ENCODE data around the gene OSBP. TPM values are rescaled to one million over a fixed set of nuclear protein-coding genes. Genes with fewer than 3 reads are reported as not detected.

Gene OSBP
- total and polyA plus RNA-seq, 9 of the 15 experiments (the other 6 are each of a cell fraction or from before 2014, with no cell fraction given): 11.7 to 49.0 (median 28.7) TPM

- WGBS (ENCODE audit: insufficient coverage, low coverage, missing lambda C conversion rate): 52% methylated on average over 2 of the region's 2 CpGs
- H3K4me1 ChIP-seq (replicated peaks in 1 of 2; ENCODE audit: control insufficient read depth in 2 of 2, insufficient read depth in 2 of 2, low read length in 2 of 2): peaks cover 0 to 3% of the 10 kb centered on the region in 2 experiments; a peak in 2 of 5 replicates
- H3K9me1 ChIP-seq (ENCODE audit: control insufficient read depth, insufficient read depth, low read length): no peaks in the 10 kb centered on the region
- DNase-seq (ENCODE audit: extremely low read depth in 1 of 4, low spot score in 3 of 4) (no peak), FAIRE-seq (no peak), ATAC-seq (no peak)
- H4K20me1 ChIP-seq (replicated peaks; ENCODE audit: control insufficient read depth, insufficient read depth, low read length): no peaks in the 10 kb centered on the region
- no peak overlapping the region for H3K4me2 ChIP-seq (ENCODE audit: insufficient read depth, low read length)
- CTCF ChIA-PET (ENCODE audit: low intra/inter-chr PET ratio): interaction anchor here (0.6 kb wide), 1 partner anchor 148 kb away, joined by 6 read pairs; no protein-coding TSS in a partner anchor
- H3K9me3 ChIP-seq (replicated peaks; ENCODE audit: control insufficient read depth, insufficient read depth, low read depth, low read length): no peaks in the 10 kb centered on the region
- no peak overlapping the region; the same call in 2 of the 3 replicates for H3K27ac ChIP-seq (ENCODE audit: extremely low read depth, low read depth, low read length)
- no peaks in the 10 kb centered on the region for H3K27me3 ChIP-seq (ENCODE audit: control insufficient read depth in 2 of 2, insufficient read depth in 2 of 2, low read length in 2 of 2)
- intact Hi-C loops (cut with micrococcal nuclease) (no loop called here), in situ Hi-C loops (cut with MboI) (no loop called here)
- no peaks in the 10 kb centered on the region for H3K36me3 ChIP-seq (ENCODE audit: control insufficient read depth, insufficient read depth, low read length)
- no peak overlapping the region for H3K9ac ChIP-seq (ENCODE audit: insufficient read depth in 1 of 2, low read depth in 2 of 2, low read length in 2 of 2)
- POLR2A ChIA-PET: interaction anchor here (0.6 to 1.1 kb wide), 2 partner anchors 8 to 14 kb away, joined by 3 read pairs; no protein-coding TSS in a partner anchor
- BruUV-seq (replicated peaks): no TSS peak
- H2AFZ ChIP-seq (ENCODE audit: low read depth, low read length): no peak overlapping the region
- TF ChIP-seq NFIC (IDR thresholded peaks at IDR 0.05): no peak
- TF ChIP-seq KDM1A (IDR thresholded peaks at IDR 0.05): 0 out of 4 replicates have a peak, but pooled peaks of 1 of the 2 experiments have one; percentile 25
- TF ChIP-seq OTX1 (CRISPR knock-in tag; IDR thresholded peaks at IDR 0.05): no peak
- no peak for TF ChIP-seq ELF4 (CRISPR knock-in tag; IDR thresholded peaks at IDR 0.05)
- no peak for TF ChIP-seq MYC (IDR thresholded peaks at IDR 0.05; ENCODE audit: low read depth, low read length)
- TF ChIP-seq MYC (CRISPR knock-in tag; IDR thresholded peaks at IDR 0.05; ENCODE audit: borderline replicate concordance, low read depth): no peak
- H3K4me3 ChIP-seq: no peak overlapping the region
- no peaks in the 10 kb centered on the region for H3K79me2 ChIP-seq (ENCODE audit: control insufficient read depth, insufficient read depth, low read length)
Observed at GRCh38 chr11:59532620-59533019, 83.0 kb downstream of the OSBP start.

GRCh38 chr11:59528711-59529110, 86.9 kb downstream of the OSBP start:
- POLR2A ChIA-PET: interaction anchor here (1.6 kb wide), 2 partner anchors 9 to 40 kb away, joined by 3 to 6 read pairs; no protein-coding TSS in a partner anchor
- no peak overlapping the region for H3K4me2 ChIP-seq (ENCODE audit: insufficient read depth, low read length)
- intact Hi-C loops (cut with micrococcal nuclease): no loop called here

More at GRCh38 chr11:59528711-59529110, 86.9 kb downstream of the OSBP start:
- no peaks in the 10 kb centered on the region for H3K27me3 ChIP-seq (ENCODE audit: control insufficient read depth in 2 of 2, insufficient read depth in 2 of 2, low read length in 2 of 2)
- H2AFZ ChIP-seq (ENCODE audit: low read depth, low read length): peak overlapping the region; percentile 66
- no peaks in the 10 kb centered on the region for H3K9me1 ChIP-seq (ENCODE audit: control insufficient read depth, insufficient read depth, low read length)
- WGBS (ENCODE audit: insufficient coverage, low coverage, missing lambda C conversion rate): 19% methylated on average over 7 of the region's 7 CpGs
- H3K4me1 ChIP-seq (replicated peaks in 1 of 2; ENCODE audit: control insufficient read depth in 2 of 2, insufficient read depth in 2 of 2, low read length in 2 of 2): no peaks in the 10 kb centered on the region
- CTCF ChIA-PET (ENCODE audit: low intra/inter-chr PET ratio): no interaction called here
- in situ Hi-C loops (cut with MboI): no loop called here
- FAIRE-seq: no peak
- no peak overlapping the region for H3K27ac ChIP-seq (ENCODE audit: extremely low read depth, low read depth, low read length)
- no peaks in the 10 kb centered on the region for H4K20me1 ChIP-seq (replicated peaks; ENCODE audit: control insufficient read depth, insufficient read depth, low read length)
- no peak overlapping the region for H3K9ac ChIP-seq (ENCODE audit: insufficient read depth in 1 of 2, low read depth in 2 of 2, low read length in 2 of 2)
- BruUV-seq (replicated peaks): no TSS peak
- H3K79me2 ChIP-seq (ENCODE audit: control insufficient read depth, insufficient read depth, low read length): no peaks in the 10 kb centered on the region
- no peak for DNase-seq (ENCODE audit: extremely low read depth in 1 of 4, low spot score in 3 of 4)
- H3K36me3 ChIP-seq (ENCODE audit: control insufficient read depth, insufficient read depth, low read length): no peaks in the 10 kb centered on the region
- no peak overlapping the region for H3K4me3 ChIP-seq
- TF ChIP-seq HSF4 (CRISPR knock-in tag; IDR thresholded peaks at IDR 0.05; ENCODE audit: borderline replicate concordance): no peak
- no peak for TF ChIP-seq MCM5 (IDR thresholded peaks at IDR 0.05; ENCODE audit: low read depth)
- no peak for TF ChIP-seq ZNF589 (CRISPR knock-in tag; IDR thresholded peaks at IDR 0.05; ENCODE audit: low read depth)
- TF ChIP-seq ZNF511 (CRISPR knock-in tag; IDR thresholded peaks at IDR 0.05): no peak
- TF ChIP-seq CBFA2T2 (conservative IDR thresholded peaks at IDR 0.05): no peak
- no peak for TF ChIP-seq ZNF24 (IDR thresholded peaks at IDR 0.05)
- no peaks in the 10 kb centered on the region for H3K9me3 ChIP-seq (replicated peaks; ENCODE audit: control insufficient read depth, insufficient read depth, low read depth, low read length)
- peak; percentile 17 for ATAC-seq

All from K562 (cell line).